ENCODE data around the gene TMTC2. TPM values are rescaled to one million over a fixed set of nuclear protein-coding genes. Genes with fewer than 3 reads are reported as not detected.
A peak's percentile ranks its signal among the peaks of the same experiment; 100 is the strongest.
"Not testable (repeated sequence)": the region's sequence is repeated elsewhere in the genome, so short reads cannot be mapped to it uniquely, and the experiment has no call there.

TMTC2 gene
- total and polyA plus RNA-seq, 5 donors from 2014 or later: 0.10 to 6.3 (median 0.21) TPM

- no peak overlapping the region for H3K27ac Mint-ChIP-seq
- Histone ChIP-seq H3K27me3 (ENCODE audit: control insufficient read depth, insufficient read depth, low read length) (no peaks in the 10 kb centered on the region), H3K4me3 (ENCODE audit: low read depth, low read length) (no peak overlapping the region), H3K36me3 (ENCODE audit: control insufficient read depth, insufficient read depth, low read length) (no peaks in the 10 kb centered on the region), H3K27ac (ENCODE audit: insufficient read depth, low read length, poor library complexity, severe bottlenecking) (no peak overlapping the region), H3K9me3 (ENCODE audit: control insufficient read depth in 2 of 2, low read length in 2 of 2) (no peaks in the 10 kb centered on the region), H3K4me1 (ENCODE audit: control insufficient read depth, insufficient read depth, low read length, poor library complexity, severe bottlenecking) (no peaks in the 10 kb centered on the region)
- no peaks in the 10 kb centered on the region for H3K27me3 Mint-ChIP-seq
- DNase-seq (no peak), ATAC-seq (ENCODE audit: low read depth in 2 of 2) (no peak)
- H3K36me3 Mint-ChIP-seq: no peaks in the 10 kb centered on the region
- no peaks in the 10 kb centered on the region for H3K9me3 Mint-ChIP-seq
- no peak overlapping the region for H3K4me3 Mint-ChIP-seq
- no peaks in the 10 kb centered on the region for H3K4me1 Mint-ChIP-seq
Observed at GRCh38 chr12:82757059-82757458, 70.4 kb downstream of the TMTC2 start.

GRCh38 chr12:82757656-82758055, 71.0 kb downstream of the TMTC2 start:
- Mint-ChIP-seq H3K9me3 (no peaks in the 10 kb centered on the region), H3K4me3 (no peak overlapping the region), H3K4me1 (no peaks in the 10 kb centered on the region), H3K36me3 (no peaks in the 10 kb centered on the region), H3K27ac (no peak overlapping the region), H3K27me3 (no peaks in the 10 kb centered on the region)
- ATAC-seq (ENCODE audit: low read depth in 2 of 2) (no peak), DNase-seq (no peak)
- no peaks in the 10 kb centered on the region for H3K27me3 ChIP-seq (ENCODE audit: control insufficient read depth, insufficient read depth, low read length)
- no peaks in the 10 kb centered on the region for H3K36me3 ChIP-seq (ENCODE audit: control insufficient read depth, insufficient read depth, low read length)
- no peaks in the 10 kb centered on the region for H3K9me3 ChIP-seq (ENCODE audit: control insufficient read depth in 2 of 2, low read length in 2 of 2)
- H3K4me3 ChIP-seq (ENCODE audit: low read depth, low read length): no peak overlapping the region
- no peaks in the 10 kb centered on the region for H3K4me1 ChIP-seq (ENCODE audit: control insufficient read depth, insufficient read depth, low read length, poor library complexity, severe bottlenecking)
- H3K27ac ChIP-seq (ENCODE audit: insufficient read depth, low read length, poor library complexity, severe bottlenecking): no peak overlapping the region

GRCh38 chr12:82758749-82759330, 72.1 kb downstream of the TMTC2 start:
- no peak overlapping the region for H3K27ac Mint-ChIP-seq
- no peak overlapping the region for H3K4me3 ChIP-seq (ENCODE audit: low read depth, low read length)
- ATAC-seq (ENCODE audit: low read depth in 2 of 2) (no peak), DNase-seq (peak in 1 of 3 donors; percentile 2)
- no peaks in the 10 kb centered on the region for H3K4me1 ChIP-seq (ENCODE audit: control insufficient read depth, insufficient read depth, low read length, poor library complexity, severe bottlenecking)
- H3K27me3 ChIP-seq (ENCODE audit: control insufficient read depth, insufficient read depth, low read length): no peaks in the 10 kb centered on the region
- no peaks in the 10 kb centered on the region for H3K36me3 Mint-ChIP-seq
- H3K27me3 Mint-ChIP-seq: no peaks in the 10 kb centered on the region
- no peaks in the 10 kb centered on the region for H3K4me1 Mint-ChIP-seq
- H3K36me3 ChIP-seq (ENCODE audit: control insufficient read depth, insufficient read depth, low read length): no peaks in the 10 kb centered on the region
- no peaks in the 10 kb centered on the region for H3K9me3 ChIP-seq (ENCODE audit: control insufficient read depth in 2 of 2, low read length in 2 of 2)
- no peaks in the 10 kb centered on the region for H3K9me3 Mint-ChIP-seq
- no peak overlapping the region for H3K4me3 Mint-ChIP-seq
- H3K27ac ChIP-seq (ENCODE audit: insufficient read depth, low read length, poor library complexity, severe bottlenecking): no peak overlapping the region

GRCh38 chr12:82760423-82760822, 73.7 kb downstream of the TMTC2 start:
- H3K36me3 ChIP-seq (ENCODE audit: control insufficient read depth, insufficient read depth, low read length): no peaks in the 10 kb centered on the region
- DNase-seq: no peak
- no peaks in the 10 kb centered on the region for H3K4me1 Mint-ChIP-seq
- H3K4me1 ChIP-seq (ENCODE audit: control insufficient read depth, insufficient read depth, low read length, poor library complexity, severe bottlenecking): no peaks in the 10 kb centered on the region
- H3K9me3 Mint-ChIP-seq: peaks cover 0 to 2% (median 0%) of the 10 kb centered on the region in 7 donors
- ATAC-seq (ENCODE audit: low read depth in 2 of 2): no peak
- H3K27me3 Mint-ChIP-seq: no peaks in the 10 kb centered on the region
- H3K4me3 ChIP-seq (ENCODE audit: low read depth, low read length): no peak overlapping the region
- no peak overlapping the region for H3K27ac ChIP-seq (ENCODE audit: insufficient read depth, low read length, poor library complexity, severe bottlenecking)
- no peaks in the 10 kb centered on the region for H3K36me3 Mint-ChIP-seq
- no peaks in the 10 kb centered on the region for H3K9me3 ChIP-seq (ENCODE audit: control insufficient read depth in 2 of 2, low read length in 2 of 2)
- H3K27me3 ChIP-seq (ENCODE audit: control insufficient read depth, insufficient read depth, low read length): no peaks in the 10 kb centered on the region
- no peak overlapping the region for H3K27ac Mint-ChIP-seq
- no peak overlapping the region for H3K4me3 Mint-ChIP-seq

GRCh38 chr12:82765206-82765605, 78.5 kb downstream of the TMTC2 start:
- not testable (repeated sequence) for H3K27ac Mint-ChIP-seq; H3K4me1 Mint-ChIP-seq; H3K36me3 Mint-ChIP-seq; H3K27me3 ChIP-seq (ENCODE audit: control insufficient read depth, insufficient read depth, low read length); H3K36me3 ChIP-seq (ENCODE audit: control insufficient read depth, insufficient read depth, low read length); H3K9me3 ChIP-seq (ENCODE audit: control insufficient read depth in 2 of 2, low read length in 2 of 2); ATAC-seq (ENCODE audit: low read depth in 2 of 2); H3K27me3 Mint-ChIP-seq; H3K9me3 Mint-ChIP-seq; H3K4me1 ChIP-seq (ENCODE audit: control insufficient read depth, insufficient read depth, low read length, poor library complexity, severe bottlenecking); H3K27ac ChIP-seq (ENCODE audit: insufficient read depth, low read length, poor library complexity, severe bottlenecking); H3K4me3 Mint-ChIP-seq; DNase-seq; H3K4me3 ChIP-seq (ENCODE audit: low read depth, low read length)

- H3K4me3 Mint-ChIP-seq: no peak overlapping the region
- H3K27me3 Mint-ChIP-seq: no peaks in the 10 kb centered on the region
- no peak overlapping the region for H3K27ac Mint-ChIP-seq
Observed at GRCh38 chr12:82765971-82766705, 79.4 kb downstream of the TMTC2 start.

GRCh38 chr12:82774666-82775065, 88.0 kb downstream of the TMTC2 start:
- H3K4me3 Mint-ChIP-seq: no peak overlapping the region
- H3K4me1 ChIP-seq (ENCODE audit: control insufficient read depth, insufficient read depth, low read length, poor library complexity, severe bottlenecking): no peaks in the 10 kb centered on the region
- H3K9me3 Mint-ChIP-seq: peaks cover 0 to 4% (median 0%) of the 10 kb centered on the region in 7 donors
- H3K9me3 ChIP-seq (ENCODE audit: control insufficient read depth in 2 of 2, low read length in 2 of 2): no peaks in the 10 kb centered on the region
- no peak overlapping the region for H3K27ac ChIP-seq (ENCODE audit: insufficient read depth, low read length, poor library complexity, severe bottlenecking)
- ATAC-seq (ENCODE audit: low read depth in 2 of 2) (no peak), DNase-seq (no peak)
- no peaks in the 10 kb centered on the region for H3K27me3 ChIP-seq (ENCODE audit: control insufficient read depth, insufficient read depth, low read length)
- H3K4me3 ChIP-seq (ENCODE audit: low read depth, low read length): no peak overlapping the region
- H3K27ac Mint-ChIP-seq: no peak overlapping the region
- peaks cover 0 to 6% (median 3%) of the 10 kb centered on the region in 4 donors for H3K4me1 Mint-ChIP-seq
- no peaks in the 10 kb centered on the region for H3K36me3 Mint-ChIP-seq
- no peaks in the 10 kb centered on the region for H3K36me3 ChIP-seq (ENCODE audit: control insufficient read depth, insufficient read depth, low read length)
- H3K27me3 Mint-ChIP-seq: no peaks in the 10 kb centered on the region

More at GRCh38 chr12:82765971-82766705, 79.4 kb downstream of the TMTC2 start:
- peaks cover 0 to 4% (median 0%) of the 10 kb centered on the region in 7 donors for H3K9me3 Mint-ChIP-seq
- no peaks in the 10 kb centered on the region for H3K27me3 ChIP-seq (ENCODE audit: control insufficient read depth, insufficient read depth, low read length)
- H3K4me1 Mint-ChIP-seq: no peaks in the 10 kb centered on the region
- H3K36me3 ChIP-seq (ENCODE audit: control insufficient read depth, insufficient read depth, low read length): no peaks in the 10 kb centered on the region
- ATAC-seq (ENCODE audit: low read depth in 2 of 2) (no peak), DNase-seq (no peak)
- H3K4me3 ChIP-seq (ENCODE audit: low read depth, low read length): no peak overlapping the region
- no peaks in the 10 kb centered on the region for H3K9me3 ChIP-seq (ENCODE audit: control insufficient read depth in 2 of 2, low read length in 2 of 2)
- H3K4me1 ChIP-seq (ENCODE audit: control insufficient read depth, insufficient read depth, low read length, poor library complexity, severe bottlenecking): no peaks in the 10 kb centered on the region
- no peaks in the 10 kb centered on the region for H3K36me3 Mint-ChIP-seq
- H3K27ac ChIP-seq (ENCODE audit: insufficient read depth, low read length, poor library complexity, severe bottlenecking): no peak overlapping the region

GRCh38 chr12:82780517-82780916, 93.8 kb downstream of the TMTC2 start:
- peaks cover 0 to 4% (median 1%) of the 10 kb centered on the region in 4 donors for H3K4me1 Mint-ChIP-seq
- H3K4me3 Mint-ChIP-seq: no peak overlapping the region
- Histone ChIP-seq H3K27me3 (ENCODE audit: control insufficient read depth, insufficient read depth, low read length) (no peaks in the 10 kb centered on the region), H3K9me3 (ENCODE audit: control insufficient read depth in 2 of 2, low read length in 2 of 2) (no peaks in the 10 kb centered on the region), H3K4me3 (ENCODE audit: low read depth, low read length) (no peak overlapping the region), H3K4me1 (ENCODE audit: control insufficient read depth, insufficient read depth, low read length, poor library complexity, severe bottlenecking) (no peaks in the 10 kb centered on the region), H3K27ac (ENCODE audit: insufficient read depth, low read length, poor library complexity, severe bottlenecking) (no peak overlapping the region), H3K36me3 (ENCODE audit: control insufficient read depth, insufficient read depth, low read length) (no peaks in the 10 kb centered on the region)
- H3K9me3 Mint-ChIP-seq: peaks cover 0 to 4% (median 0%) of the 10 kb centered on the region in 7 donors
- ATAC-seq (ENCODE audit: low read depth in 2 of 2) (no peak), DNase-seq (no peak)
- peak overlapping the region in 1 of 3 donors; percentile 16 for H3K27ac Mint-ChIP-seq
- no peaks in the 10 kb centered on the region for H3K36me3 Mint-ChIP-seq
- no peaks in the 10 kb centered on the region for H3K27me3 Mint-ChIP-seq

Data from CD4-positive, CD25-positive, alpha-beta regulatory T cell (primary cell).